GM18520 (cell line): ENCODE data around the gene LRTM1.

Experiments used
- ATAC-seq: cut with Tn5 transposase; IDR thresholded peaks from one replicate; pipeline ENCODE4 v1.9.1; 2021; ENCODE audit not compliant: unreplicated experiment

LRTM1 gene

DNA sequence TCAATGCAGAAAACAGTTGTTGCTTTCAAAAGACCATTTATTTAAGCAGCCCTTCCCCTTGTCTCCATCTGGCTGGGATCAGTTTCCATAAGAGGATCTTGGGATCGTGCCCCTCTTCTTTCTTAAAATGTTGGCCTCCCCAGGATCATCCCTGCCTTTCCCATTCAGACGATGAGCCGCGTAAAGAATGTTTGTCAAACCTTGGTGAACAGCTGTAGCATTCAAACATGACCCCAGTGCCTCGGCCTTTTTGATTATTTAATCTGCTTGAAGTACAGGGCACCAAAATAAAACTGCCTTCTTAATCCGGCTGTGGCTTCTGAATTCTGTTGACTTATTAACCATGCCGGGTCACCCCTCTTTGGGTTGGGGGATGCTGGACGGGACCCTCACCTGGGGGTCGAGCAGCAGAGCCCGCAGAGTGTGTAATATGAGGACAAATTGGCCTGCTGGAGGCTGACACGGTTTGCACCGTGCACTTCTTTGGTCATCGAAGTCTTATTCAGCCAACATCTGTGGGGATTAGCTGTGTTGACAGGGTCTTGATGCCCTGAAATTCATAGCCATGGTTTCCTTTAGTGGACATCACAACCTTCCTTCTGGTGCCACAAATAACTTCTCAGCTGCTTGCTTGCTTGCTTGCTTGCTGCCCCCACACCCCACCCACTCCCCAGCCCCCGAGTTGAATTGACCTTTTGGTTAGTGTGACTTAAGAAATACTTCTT is at the start of gene LRTM1:
Gene LRTM1, minus strand, starts transcription at position 14 of the 725 bp plus-strand sequence. CDS start 148 bp downstream, outside the sequence.
- no peak for ATAC-seq

DNA sequence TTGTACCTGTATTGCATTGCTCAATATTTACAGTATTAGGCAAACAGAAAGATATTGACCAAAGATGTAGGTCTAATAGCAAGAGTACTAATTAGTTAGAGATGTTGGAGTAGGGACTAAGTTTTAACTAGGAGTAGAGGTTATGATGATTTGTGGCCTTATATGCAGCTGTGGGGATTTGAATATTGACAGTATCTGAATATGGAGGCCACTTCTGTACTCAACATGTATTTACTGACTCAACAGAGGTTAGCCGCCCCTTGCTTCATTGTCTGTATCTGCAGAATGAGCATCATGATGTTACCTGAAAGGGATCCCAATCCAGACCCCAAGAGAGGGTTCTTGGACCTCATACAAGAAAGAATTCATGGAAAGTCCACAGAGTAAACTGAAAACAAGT is 49.6 kb upstream of the LRTM1 start:
- ATAC-seq, result no peak

DNA sequence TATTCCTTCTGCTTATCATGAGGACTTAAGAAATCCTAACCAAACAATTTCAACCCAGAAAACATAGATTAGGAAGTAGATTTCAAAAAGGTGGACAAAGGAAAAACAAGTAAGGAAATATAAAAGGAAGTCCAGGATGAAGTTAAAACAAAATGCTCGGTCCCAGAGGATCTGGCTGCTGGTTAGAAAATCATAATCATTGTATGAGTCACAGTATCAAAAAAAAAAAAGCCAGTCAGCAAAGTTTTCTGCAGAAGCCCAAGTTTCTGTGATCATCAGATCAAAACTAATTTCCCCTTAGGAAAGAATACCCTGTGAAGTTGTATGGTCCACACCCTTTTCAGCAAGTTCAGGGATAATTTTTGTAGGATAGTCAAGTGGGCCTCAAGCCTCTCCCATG is 43.0 kb upstream of the LRTM1 start:
- no peak for ATAC-seq

GRCh38 chr3:54969652-54970051 is 41.8 kb upstream of the LRTM1 start:
- ATAC-seq, result no peak

GRCh38 chr3:54968546-54969172 is 40.8 kb upstream of the LRTM1 start:
- no peak for ATAC-seq

DNA sequence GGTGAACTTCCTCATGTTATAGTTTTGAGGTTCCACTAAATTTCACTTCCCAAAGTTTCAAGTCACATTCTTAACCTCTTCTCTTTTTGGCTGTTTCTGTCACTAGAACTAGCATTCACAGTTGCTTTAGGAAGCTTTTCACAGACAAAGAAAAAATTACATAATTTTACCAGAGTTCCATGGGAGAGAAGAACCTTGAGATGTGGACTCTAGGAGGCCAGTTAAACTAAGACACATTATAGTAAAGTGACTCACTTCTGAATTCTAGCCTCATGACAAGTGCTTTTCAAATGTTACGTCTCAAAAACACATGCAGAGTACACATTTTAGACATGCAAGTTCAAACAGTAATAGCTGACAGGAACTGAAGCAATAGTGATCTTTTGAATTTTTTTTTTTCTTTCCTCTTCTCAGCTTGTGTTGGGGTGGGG is 39.9 kb upstream of the LRTM1 start:
- ATAC-seq, result no peak

GRCh38 chr3:54966979-54967378 is 39.1 kb upstream of the LRTM1 start:
- no peak for ATAC-seq

- no peak for ATAC-seq
Observed at GRCh38 chr3:54965746-54966145, 37.9 kb upstream of the LRTM1 start.

DNA sequence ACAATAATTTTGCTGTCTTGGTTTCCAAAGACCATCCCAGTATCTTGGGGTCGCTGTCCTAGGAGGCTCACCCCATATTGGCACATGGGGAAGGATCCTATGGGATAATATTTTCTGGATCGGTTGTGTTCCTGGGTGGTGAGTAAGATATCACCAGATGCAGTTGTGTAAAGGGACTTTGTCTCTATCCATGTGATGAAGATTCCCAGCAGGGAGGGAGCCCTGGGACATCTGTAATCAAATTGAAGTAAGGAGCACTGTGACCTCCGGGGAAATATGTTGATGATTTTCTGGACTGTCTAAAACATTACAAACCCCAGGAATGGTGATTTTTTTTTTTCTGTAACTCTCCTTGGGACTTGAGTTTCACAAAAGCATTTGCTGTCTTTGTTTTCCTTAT is 36.2 kb upstream of the LRTM1 start:
- no peak for ATAC-seq

DNA sequence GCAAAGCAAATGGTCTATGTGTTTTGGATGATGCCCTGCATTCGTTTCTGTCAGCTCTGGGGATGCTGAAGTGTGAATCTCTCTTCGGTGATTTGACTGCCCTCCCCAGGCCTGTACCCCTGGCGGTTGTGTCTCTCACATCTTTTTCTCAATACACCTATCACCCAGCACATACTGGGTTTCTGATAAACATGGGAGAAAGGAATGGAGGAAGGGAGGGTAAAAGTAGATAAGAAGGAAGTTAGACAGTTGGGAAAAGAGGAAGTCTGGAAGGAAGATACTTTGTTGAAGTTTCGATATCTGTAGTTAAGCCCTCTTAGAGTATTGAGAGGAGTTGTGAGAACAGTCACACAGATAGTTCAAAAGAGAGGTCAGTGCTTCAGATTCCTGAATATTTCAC is 35.8 kb upstream of the LRTM1 start:
- ATAC-seq, result no peak

GRCh38 chr3:54962200-54962599 is 34.3 kb upstream of the LRTM1 start:
- no peak for ATAC-seq

DNA sequence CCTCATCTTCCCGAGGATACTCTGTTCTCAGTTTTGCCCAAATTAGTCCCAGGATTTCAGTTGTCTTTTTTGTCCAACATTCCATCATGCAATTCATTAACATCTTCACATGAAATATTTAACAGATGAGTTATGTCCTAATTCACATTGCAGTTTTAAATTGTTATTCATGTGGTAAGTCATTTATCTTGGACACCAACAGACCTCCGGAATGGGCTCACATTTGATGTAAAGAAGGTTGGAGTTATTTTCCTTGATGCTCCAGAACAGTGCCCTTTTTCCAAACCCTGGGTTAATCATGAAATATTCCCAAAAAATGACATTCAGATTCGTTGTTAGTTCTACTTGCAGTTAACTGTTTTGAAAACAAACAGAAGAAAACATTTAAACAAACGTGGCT is 32.8 kb upstream of the LRTM1 start:
- ATAC-seq, result no peak

- ATAC-seq, result no peak
Observed at GRCh38 chr3:54960082-54960481, 32.2 kb upstream of the LRTM1 start.

- no peak for ATAC-seq
Observed at GRCh38 chr3:54957711-54958110, 29.9 kb upstream of the LRTM1 start.

GRCh38 chr3:54955941-54956340 is 28.1 kb upstream of the LRTM1 start:
- ATAC-seq, result no peak

GRCh38 chr3:54955496-54955895 is 27.6 kb upstream of the LRTM1 start:
- ATAC-seq, result no peak

DNA sequence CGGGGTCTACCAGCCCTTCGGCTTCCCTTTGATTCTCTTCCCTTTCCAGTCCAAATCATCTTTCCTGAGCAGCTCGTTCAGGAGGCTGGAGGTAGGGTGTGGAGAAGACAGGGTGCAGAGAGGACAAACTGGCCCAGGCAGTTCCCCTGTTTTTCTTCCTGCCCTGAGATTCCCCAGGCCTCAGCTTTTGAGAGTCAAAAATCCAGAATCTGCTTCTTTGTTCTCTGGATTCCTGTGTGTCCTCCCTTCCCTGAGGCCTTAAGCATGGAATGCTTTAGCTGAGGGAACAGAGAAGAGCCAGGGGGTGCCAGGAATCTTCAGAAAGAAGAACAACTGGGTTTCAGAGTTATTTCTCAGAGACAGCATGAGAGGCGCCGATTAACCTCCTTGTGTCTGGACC is 26.7 kb upstream of the LRTM1 start:
- ATAC-seq, result no peak

DNA sequence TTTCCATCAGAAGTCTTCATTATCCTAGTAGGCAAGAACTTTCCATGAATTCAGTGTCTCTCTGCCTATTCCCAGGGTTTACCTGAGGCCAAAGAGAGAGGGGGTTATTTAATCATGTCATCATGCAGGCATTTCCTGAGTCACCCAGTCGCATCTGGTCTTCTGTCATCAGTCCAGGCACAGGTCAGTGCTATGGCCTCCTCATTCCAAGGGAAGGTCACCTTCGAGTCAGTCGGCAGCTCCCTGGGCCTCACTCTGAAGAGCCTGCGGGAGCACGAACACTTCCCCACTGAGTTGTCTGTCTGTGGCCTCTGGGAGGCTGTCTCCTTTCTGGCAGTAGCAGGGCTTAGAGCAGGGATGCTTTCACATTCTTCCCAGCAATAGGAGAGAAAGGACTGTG is 26.2 kb upstream of the LRTM1 start:
- ATAC-seq, result no peak

- ATAC-seq, result no peak
Observed at GRCh38 chr3:54951405-54951804, 23.5 kb upstream of the LRTM1 start.

DNA sequence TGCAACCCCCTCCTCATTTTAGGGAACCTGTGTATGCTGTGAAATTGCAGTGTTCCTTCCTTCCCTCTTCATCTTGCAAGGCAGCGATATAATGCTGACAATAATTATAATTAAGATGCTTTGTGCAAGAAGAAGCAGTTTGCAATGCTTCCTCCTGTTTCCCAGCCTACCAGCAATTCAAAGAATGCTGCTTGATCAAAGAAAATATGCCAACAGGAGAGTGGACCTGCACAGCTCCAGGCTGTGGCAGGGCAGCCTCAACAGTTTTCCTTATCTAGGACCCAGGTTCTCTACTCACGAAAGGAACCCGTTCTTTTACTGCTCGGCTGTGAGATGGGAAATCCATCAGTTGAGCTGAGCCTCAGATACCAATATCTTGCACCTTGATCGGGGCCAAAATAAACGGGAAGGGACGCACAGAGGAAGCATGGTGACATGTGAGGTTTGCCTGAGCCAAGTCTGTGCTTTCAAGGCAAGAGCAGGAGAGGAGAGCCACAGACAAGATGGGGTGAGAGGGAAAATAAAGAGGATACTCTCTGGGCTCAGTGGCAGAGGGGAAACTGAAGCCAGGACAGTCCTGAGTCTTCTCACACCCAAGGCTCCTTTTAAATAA is 22.6 kb upstream of the LRTM1 start:
- no peak for ATAC-seq

GRCh38 chr3:54949491-54950044 is 21.7 kb upstream of the LRTM1 start:
- no peak for ATAC-seq
